NCI-H2227 (cell line): Measurements from ENCODE around the gene EIF1.
"Not testable (repeated sequence)": the region's sequence is repeated elsewhere in the genome, so short reads cannot be mapped to it uniquely, and the experiment has no call there.

Source experiments
- DNase-seq: peaks from one replicate; lab custom pipeline; 2025; ENCODE audit not compliant: unreplicated experiment; lab: John Stamatoyannopoulos, UW

Gene EIF1

GRCh38 chr17:41697122-41697962 lies 8.7 kb downstream of the EIF1 start:
- no peak for DNase-seq

GRCh38 chr17:41700843-41701242 lies 12.2 kb downstream of the EIF1 start:
- not testable (repeated sequence) for DNase-seq

GRCh38 chr17:41702712-41703111 lies 14.0 kb downstream of the EIF1 start:
- no peak for DNase-seq

GRCh38 chr17:41705271-41705991 lies 16.7 kb downstream of the EIF1 start:
- DNase-seq = peak; percentile 50

GRCh38 chr17:41707803-41708669 lies 19.4 kb downstream of the EIF1 start:
- DNase-seq = no peak

- peak; percentile 79 for DNase-seq
These were observed 21.9 kb downstream of the EIF1 start for GRCh38 chr17:41710472-41711090.

- no peak for DNase-seq
These were observed 23.1 kb downstream of the EIF1 start, which contains the start of gene GAST for GRCh38 chr17:41711669-41712400. GAST (plus strand) TSS chr17:41712331; CDS start chr17:41715437, 3,106 bp downstream.

- DNase-seq = no peak
These were observed 29.0 kb downstream of the EIF1 start for GRCh38 chr17:41717408-41718286.

- DNase-seq = no peak
These were observed 29.6 kb downstream of the EIF1 start for GRCh38 chr17:41718287-41718645.

- no peak for DNase-seq
These were observed 33.5 kb downstream of the EIF1 start for GRCh38 chr17:41722231-41722630.

- no peak for DNase-seq
These were observed 35.3 kb downstream of the EIF1 start for GRCh38 chr17:41723801-41724475.

GRCh38 chr17:41724476-41725050 lies 35.9 kb downstream of the EIF1 start:
- DNase-seq = no peak

GRCh38 chr17:41725134-41725533 lies 36.4 kb downstream of the EIF1 start:
- DNase-seq = no peak

GRCh38 chr17:41728056-41728455 lies 39.4 kb downstream of the EIF1 start:
- DNase-seq = no peak

GRCh38 chr17:41730479-41730878 lies 41.8 kb downstream of the EIF1 start:
- DNase-seq = no peak

- no peak for DNase-seq
These were observed 43.2 kb downstream of the EIF1 start for GRCh38 chr17:41731836-41732235.

GRCh38 chr17:41733348-41734138 lies 44.9 kb downstream of the EIF1 start:
- DNase-seq = no peak
